GM12874 (cell line): ENCODE results near the gene CACNA1I.

Experiments
- TF ChIP-seq, protein P1 (sequence below): IDR thresholded peaks from 2 replicates; pipeline ENCODE4 v1.5.1; 2011; ENCODE audit warnings: low read depth, mild to moderate bottlenecking, control low read depth, low read length, moderate library complexity; ENCODE audit not compliant: insufficient read depth

Gene CACNA1I

DNA sequence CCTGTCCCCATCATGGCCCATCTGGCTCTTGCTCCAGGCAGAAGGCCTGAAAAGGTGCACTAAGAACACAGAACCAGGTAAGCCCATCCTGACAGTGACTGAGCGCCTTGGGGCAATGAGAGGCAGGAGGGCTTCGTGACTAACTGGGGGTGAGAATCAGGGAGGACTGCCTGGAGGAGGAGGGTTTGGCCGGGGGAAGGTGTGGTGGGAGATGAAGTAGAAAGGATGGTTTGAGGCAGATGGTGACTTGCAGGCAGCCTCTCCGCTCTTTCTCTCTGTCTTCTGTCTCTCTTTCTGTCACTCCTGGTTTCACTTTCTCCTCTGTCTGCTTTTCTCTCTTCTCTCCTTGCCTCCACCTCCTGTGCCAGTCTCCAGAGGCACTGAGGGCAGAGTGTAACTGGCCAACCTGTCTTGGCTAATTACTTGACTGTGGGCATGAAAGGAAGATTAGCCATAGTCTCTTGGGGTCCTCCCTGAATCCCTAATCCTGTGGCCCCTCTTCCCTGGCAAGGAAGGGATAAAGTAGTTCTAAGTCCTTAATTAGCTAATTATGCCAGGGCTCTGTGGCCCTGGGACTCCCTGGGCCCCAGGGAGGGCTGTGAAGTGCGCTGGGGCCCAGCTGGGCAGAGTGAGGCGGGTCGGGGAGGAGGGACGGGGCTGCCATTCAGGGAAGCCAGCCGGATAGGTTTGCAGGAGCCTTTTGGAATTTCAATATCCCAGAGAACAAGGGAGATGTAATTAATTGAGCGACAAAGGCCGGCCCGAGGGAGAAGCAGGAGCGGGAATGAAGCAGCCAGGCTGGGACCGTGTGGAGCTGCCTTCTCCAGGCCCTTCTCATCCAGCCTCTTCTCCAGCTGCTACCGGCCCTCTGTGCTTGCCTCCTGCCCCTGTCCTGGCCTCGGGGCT lies 61.1 kb downstream of the CACNA1I start:
- TF ChIP-seq, protein P1, sequence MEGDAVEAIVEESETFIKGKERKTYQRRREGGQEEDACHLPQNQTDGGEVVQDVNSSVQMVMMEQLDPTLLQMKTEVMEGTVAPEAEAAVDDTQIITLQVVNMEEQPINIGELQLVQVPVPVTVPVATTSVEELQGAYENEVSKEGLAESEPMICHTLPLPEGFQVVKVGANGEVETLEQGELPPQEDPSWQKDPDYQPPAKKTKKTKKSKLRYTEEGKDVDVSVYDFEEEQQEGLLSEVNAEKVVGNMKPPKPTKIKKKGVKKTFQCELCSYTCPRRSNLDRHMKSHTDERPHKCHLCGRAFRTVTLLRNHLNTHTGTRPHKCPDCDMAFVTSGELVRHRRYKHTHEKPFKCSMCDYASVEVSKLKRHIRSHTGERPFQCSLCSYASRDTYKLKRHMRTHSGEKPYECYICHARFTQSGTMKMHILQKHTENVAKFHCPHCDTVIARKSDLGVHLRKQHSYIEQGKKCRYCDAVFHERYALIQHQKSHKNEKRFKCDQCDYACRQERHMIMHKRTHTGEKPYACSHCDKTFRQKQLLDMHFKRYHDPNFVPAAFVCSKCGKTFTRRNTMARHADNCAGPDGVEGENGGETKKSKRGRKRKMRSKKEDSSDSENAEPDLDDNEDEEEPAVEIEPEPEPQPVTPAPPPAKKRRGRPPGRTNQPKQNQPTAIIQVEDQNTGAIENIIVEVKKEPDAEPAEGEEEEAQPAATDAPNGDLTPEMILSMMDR, result no peak

DNA sequence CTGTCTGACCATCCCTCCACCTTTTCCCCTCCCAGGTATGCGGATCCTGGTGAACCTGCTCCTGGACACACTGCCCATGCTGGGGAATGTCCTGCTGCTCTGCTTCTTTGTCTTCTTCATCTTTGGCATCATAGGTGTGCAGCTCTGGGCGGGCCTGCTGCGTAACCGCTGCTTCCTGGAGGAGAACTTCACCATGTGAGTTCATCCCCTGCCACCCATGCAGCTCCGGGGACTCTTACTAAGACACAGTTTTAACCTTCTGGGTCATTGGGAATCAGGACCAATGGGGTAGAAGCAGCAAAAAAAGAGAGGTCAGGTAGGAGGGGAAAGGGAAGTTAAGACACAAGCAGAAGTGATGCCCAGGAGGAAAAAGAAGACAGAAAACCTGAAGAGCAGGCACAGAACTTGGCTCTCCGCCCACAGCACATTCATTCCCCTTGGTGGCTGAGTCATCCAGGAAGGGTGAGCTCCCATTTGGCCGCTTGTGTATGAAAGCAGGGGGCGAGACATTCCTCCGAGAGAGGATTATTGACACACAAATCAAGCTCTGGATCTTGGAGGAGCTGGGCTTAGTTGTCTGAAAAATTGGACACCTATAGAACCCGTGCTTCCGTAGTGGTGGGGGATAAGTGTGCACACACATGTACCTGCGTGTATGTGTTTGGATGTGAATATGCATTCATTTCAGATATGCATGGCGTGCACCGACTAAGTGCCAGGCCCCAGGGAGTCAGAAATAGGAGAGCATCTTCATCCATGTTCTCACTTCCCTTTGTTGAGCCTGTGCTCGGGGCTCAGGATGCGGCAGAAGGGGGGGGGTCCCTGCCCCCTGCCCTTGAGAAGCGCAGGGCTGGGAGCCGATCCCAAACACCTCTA lies 64.2 kb downstream of the CACNA1I start:
- TF ChIP-seq, protein P1, result no peak

DNA sequence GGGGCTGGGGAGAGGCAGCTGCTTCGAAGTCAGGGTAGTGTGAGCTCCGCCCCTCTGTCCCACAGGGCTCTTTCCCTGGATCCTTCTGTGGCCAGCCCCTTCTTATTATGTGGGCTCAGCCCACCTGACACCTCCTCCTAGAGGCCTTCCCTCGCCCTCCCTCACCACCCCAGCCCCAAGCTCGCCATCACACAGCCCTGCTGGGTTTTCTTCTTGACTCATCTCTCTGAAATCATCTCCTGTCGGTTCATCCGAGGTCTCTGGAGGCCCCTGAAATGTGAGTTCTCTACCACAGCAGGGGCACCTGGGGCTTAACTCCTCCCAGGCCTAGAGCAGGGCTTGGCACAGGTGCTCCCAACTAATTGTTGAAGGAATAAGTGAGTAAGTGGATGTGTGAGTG lies 65.2 kb downstream of the CACNA1I start:
- TF ChIP-seq, protein P1, result no peak

DNA sequence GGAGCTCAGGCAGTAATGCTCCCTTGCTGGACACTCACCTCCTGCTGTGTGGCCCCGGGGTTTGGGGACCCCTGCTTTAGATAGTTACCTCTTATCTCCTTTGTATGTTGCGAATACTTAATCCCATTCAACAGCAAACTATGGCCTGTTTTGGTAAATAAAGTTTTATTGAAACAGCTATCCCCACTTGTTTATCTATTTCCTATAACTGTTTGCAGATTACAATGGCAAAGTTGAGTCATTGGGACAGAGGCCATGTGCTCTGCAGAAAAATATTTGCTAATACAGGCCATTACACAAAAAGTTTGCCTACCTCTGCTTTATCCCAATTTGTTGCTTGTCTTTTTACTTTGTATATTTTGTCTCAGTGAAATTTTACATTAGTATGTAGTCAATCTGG lies 68.4 kb downstream of the CACNA1I start:
- TF ChIP-seq, protein P1, result no peak

DNA sequence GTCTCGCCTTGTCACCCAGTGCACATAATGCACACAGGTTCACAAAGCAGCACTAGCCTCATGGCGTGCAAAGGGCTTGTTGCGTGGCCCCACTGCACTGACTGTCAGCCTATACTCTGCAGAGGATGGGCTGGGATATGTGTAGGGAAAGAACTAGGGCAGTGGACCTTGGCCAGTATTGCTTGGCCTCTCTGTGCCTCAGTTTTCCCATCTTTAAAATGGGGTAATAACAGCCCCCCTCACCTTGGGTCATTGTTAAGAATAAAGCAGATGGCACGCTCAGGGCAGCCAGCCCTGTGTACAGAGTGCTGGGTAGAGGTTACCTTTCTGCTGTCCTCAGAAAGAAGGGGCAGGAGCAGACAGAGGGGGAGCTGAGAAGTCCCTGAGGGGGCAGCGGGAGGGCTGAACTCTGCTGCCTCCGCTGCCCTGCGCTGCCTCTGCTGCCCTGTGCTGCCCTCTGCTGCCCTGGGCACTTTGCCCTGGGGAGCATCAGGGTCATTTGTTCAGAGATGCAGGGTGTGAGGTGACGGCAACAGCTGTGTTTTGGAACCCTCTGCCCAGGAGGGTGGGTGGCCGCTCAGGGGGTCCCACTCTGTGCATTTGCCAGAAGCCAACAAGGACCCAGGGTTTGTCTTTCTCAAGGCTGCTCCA lies 71.2 kb downstream of the CACNA1I start:
- TF ChIP-seq, protein P1, result no peak

DNA sequence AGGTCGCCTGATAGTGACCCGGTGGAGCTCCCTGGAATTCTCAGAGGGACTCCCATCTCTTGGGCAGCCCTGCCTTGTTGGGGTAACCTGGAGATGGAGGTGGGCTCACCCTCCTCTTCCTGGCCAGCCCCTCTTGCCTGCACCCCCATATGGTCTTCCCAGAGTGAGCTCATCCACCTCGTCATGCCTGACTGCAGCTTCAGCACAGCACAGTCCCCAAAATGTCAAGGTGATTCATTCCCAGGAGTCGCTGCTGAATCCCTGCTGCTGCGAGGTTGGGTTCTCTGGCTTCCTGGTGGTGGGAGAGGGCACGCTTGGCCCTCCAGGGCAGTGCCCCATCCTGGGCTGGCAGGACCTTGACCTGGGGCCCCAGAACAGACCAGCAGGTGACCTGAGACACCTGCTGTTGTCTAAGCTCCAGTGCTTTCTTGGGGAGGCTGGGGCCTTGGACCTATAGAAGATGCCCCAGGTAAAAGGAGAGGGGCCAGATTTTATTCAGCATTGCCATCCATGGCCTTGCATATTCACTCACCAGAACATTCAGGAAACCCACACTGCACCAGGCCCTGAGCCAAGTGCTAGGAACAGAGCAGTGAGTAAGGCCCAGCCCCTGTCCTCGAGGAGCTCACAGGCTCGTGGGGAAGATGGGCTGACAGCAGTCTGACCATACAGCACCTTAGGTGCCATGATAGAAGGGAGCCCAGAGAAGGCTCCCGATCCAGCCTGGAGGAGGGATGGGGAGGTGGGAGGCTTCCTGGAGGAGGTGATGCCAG lies 72.9 kb downstream of the CACNA1I start:
- TF ChIP-seq, protein P1, result no peak
